Liver (tissue), 9 donors: ENCODE results near the gene KIF15. TPM values are rescaled to one million over a fixed set of nuclear protein-coding genes. Genes with fewer than 3 reads are reported as not detected.

Source experiments
- DNase-seq: peaks from one replicate; pipeline ENCODE4 v3.0.0-alpha.2; 2017; ENCODE audit warnings: low spot score
- H3K27ac ChIP-seq, 2 donors: one replicate each; pipeline ENCODE4 v1.7.0; 2013; ENCODE audit warnings: inconsistent platforms in 2 of 2, low read length in 2 of 2, control low read depth in 1 of 2, low read depth in 1 of 2, mild to moderate bottlenecking in 1 of 2
- H3K27me3 ChIP-seq, 4 donors: one replicate each; pipeline versions ENCODE4 v1.6.1 to v1.7.0; 2013; ENCODE audit warnings: low read length in 3 of 4, inconsistent platforms in 1 of 4, mild to moderate bottlenecking in 1 of 4, moderate library complexity in 1 of 4; ENCODE audit not compliant: control insufficient read depth in 4 of 4, insufficient read depth in 4 of 4
- H3K36me3 ChIP-seq, 4 donors: one replicate each; pipeline versions ENCODE4 v1.6.1 to v1.7.0; 2013; ENCODE audit warnings: low read length in 3 of 4, mild to moderate bottlenecking in 3 of 4, low read depth in 1 of 4, moderate library complexity in 1 of 4; ENCODE audit not compliant: control insufficient read depth in 4 of 4, insufficient read depth in 3 of 4
- H3K4me1 ChIP-seq, 4 donors: one replicate each; pipeline versions ENCODE4 v1.6.1 to v1.7.0; 2013; ENCODE audit warnings: low read length in 3 of 4, mild to moderate bottlenecking in 3 of 4, moderate library complexity in 1 of 4; ENCODE audit not compliant: control insufficient read depth in 4 of 4, insufficient read depth in 4 of 4
- H3K4me3 ChIP-seq, 3 donors: one replicate each; pipeline versions ENCODE4 v1.6.1 to v1.7.0; 2013; ENCODE audit warnings: low read length in 3 of 3, control low read depth in 1 of 3, low read depth in 1 of 3, mild to moderate bottlenecking in 1 of 3
- H3K9ac ChIP-seq, 2 donors: one replicate each; pipeline ENCODE4 v1.7.0; 2013; ENCODE audit warnings: low read length in 2 of 2, mild to moderate bottlenecking in 2 of 2, moderate library complexity in 2 of 2, control low read depth in 1 of 2, low read depth in 1 of 2
- H3K9me3 ChIP-seq, 4 donors: one replicate each; pipeline versions ENCODE4 v1.6.1 to v1.7.0; 2013; ENCODE audit warnings: low read length in 3 of 4; ENCODE audit not compliant: control insufficient read depth in 4 of 4
- ATF3 ChIP-seq: IDR thresholded peaks from 2 replicates; pipeline ENCODE4 v1.6.1; 2016; ENCODE audit warnings: antibody characterized with exemption
- EGR1 ChIP-seq, 2 donors: IDR thresholded peaks; 2 replicates each; pipeline ENCODE4 v1.6.1; 2016 to 2018; ENCODE audit warnings: antibody characterized with exemption in 2 of 2, low read depth in 2 of 2
- FOXA1 ChIP-seq: IDR thresholded peaks from 2 replicates; pipeline ENCODE4 v1.6.1; 2016; ENCODE audit warnings: antibody characterized with exemption
- FOXA2 ChIP-seq: IDR thresholded peaks from 2 replicates; pipeline ENCODE4 v1.6.1; 2016; ENCODE audit warnings: antibody characterized with exemption
- GABPA ChIP-seq, 2 donors: IDR thresholded peaks in 1 of 2; conservative IDR thresholded peaks in 1 of 2; 2 replicates each; pipeline ENCODE4 v1.6.1; 2016; ENCODE audit warnings: antibody characterized with exemption in 2 of 2, mild to moderate bottlenecking in 1 of 2, moderate library complexity in 1 of 2
- HNF4A ChIP-seq, 2 donors: conservative IDR thresholded peaks; 2 replicates each; pipeline ENCODE4 v1.6.1; 2016; ENCODE audit warnings: antibody characterized with exemption in 2 of 2, mild to moderate bottlenecking in 2 of 2
- HNF4G ChIP-seq: IDR thresholded peaks from 2 replicates; pipeline ENCODE4 v1.6.1; 2016; ENCODE audit warnings: antibody characterized with exemption
- JUND ChIP-seq, 2 donors: IDR thresholded peaks; 2 replicates each; pipeline ENCODE4 v1.6.1; 2016; ENCODE audit warnings: antibody characterized with exemption in 2 of 2
- MAX ChIP-seq: IDR thresholded peaks from 2 replicates; pipeline ENCODE4 v1.6.1; 2016; ENCODE audit warnings: antibody characterized with exemption
- NR2F2 ChIP-seq: IDR thresholded peaks from 2 replicates; pipeline ENCODE4 v1.6.1; 2016; ENCODE audit warnings: antibody characterized with exemption
- RAD21 ChIP-seq, 2 donors: IDR thresholded peaks; 2 replicates each; pipeline ENCODE4 v1.6.1; 2016; ENCODE audit warnings: antibody characterized with exemption in 2 of 2, mild to moderate bottlenecking in 2 of 2
- RXRA ChIP-seq, 2 donors: IDR thresholded peaks; 2 replicates each; pipeline ENCODE4 v1.6.1; 2017 to 2018; ENCODE audit warnings: antibody characterized with exemption in 2 of 2, mild to moderate bottlenecking in 1 of 2
- SP1 ChIP-seq: IDR thresholded peaks from 2 replicates; pipeline ENCODE4 v1.6.1; 2018; ENCODE audit warnings: antibody characterized with exemption, mild to moderate bottlenecking
- TAF1 ChIP-seq: conservative IDR thresholded peaks from 2 replicates; pipeline ENCODE4 v1.6.1; 2016; ENCODE audit warnings: antibody characterized with exemption, mild to moderate bottlenecking
- YY1 ChIP-seq: IDR thresholded peaks from 2 replicates; pipeline ENCODE4 v1.6.1; 2016; ENCODE audit warnings: antibody characterized with exemption, mild to moderate bottlenecking
- ZBTB33 ChIP-seq: IDR thresholded peaks from 2 replicates; pipeline ENCODE4 v1.6.1; 2016; ENCODE audit warnings: antibody characterized with exemption
- WGBS: extraction: QIAGEN DNeasy Blood & Tissue Kit; methylation state at CpG from one replicate; pipeline ENCODE4 v1.1.7; 2013; 5-methylcytosine and 5-hydroxymethylcytosine counted together
- polyA plus RNA-seq, 2 donors: library from polyadenylated mRNA; stranded (reverse) in 1 of 2; unstranded in 1 of 2; fragments of 200-250 nt in 1 of 2; fragments of >200 nt in 1 of 2; fragmentation: Nextera tagmentation in 1 of 2; extraction: Ambion mirVana in 1 of 2; gene quantifications; one replicate each; pipeline versions ENCODE4 v1.2.1 to v1.2.3, GENCODE V29; 2013 to 2015
- total RNA-seq, 2 donors: library from RNA; depleted of rRNA; stranded (reverse); fragments of >200 nt; gene quantifications; one replicate each; pipeline ENCODE4 v1.2.3, GENCODE V29; 2014
- TF ChIP-seq, protein P1 (sequence below): fragments of 150-350 bp; IDR thresholded peaks from 2 replicates; pipeline ENCODE4 v1.5.1; 2017; ENCODE audit warnings: improper control_type of control experiment, low read depth, low read length; ENCODE audit not compliant: missing input control
- TF ChIP-seq, protein P2 (sequence below): IDR thresholded peaks from 2 replicates; pipeline ENCODE4 v1.6.1; 2016; ENCODE audit warnings: antibody characterized with exemption, mild to moderate bottlenecking
- donor health status: healthy.
- donor health status: healthy.
- donor health status: healthy.
- donor health status: healthy.
- donor health status: healthy.

KIF15 gene
- total and polyA plus RNA-seq, 4 donors, result under 0.01 to 15.9 (median 0.24) TPM

GRCh38 chr3:44883213-44883955 is 121.8 kb downstream of the KIF15 start:
- H3K4me3 ChIP-seq, result no peak overlapping the region
- H3K9ac ChIP-seq, result no peak overlapping the region
- H3K9me3 ChIP-seq, result no peaks in the 10 kb centered on the region
- no peaks in the 10 kb centered on the region for H3K4me1 ChIP-seq
- 92% methylated on average over 5 of the region's 5 CpGs for WGBS
- TF ChIP-seq NR2F2 (no peak), RXRA (IDR thresholded peaks at IDR 0.05) (no peak), MAX (no peak), ATF3 (no peak), FOXA1 (no peak), EGR1 (IDR thresholded peaks at IDR 0.05; ENCODE audit: low read depth in 2 of 2) (no peak), RAD21 (IDR thresholded peaks at IDR 0.05) (no peak), JUND (IDR thresholded peaks at IDR 0.05) (no peak), TAF1 (no peak), GABPA (IDR thresholded peaks at IDR 0.05 in 1 of 2, conservative IDR thresholded peaks at IDR 0.05 in 1 of 2) (no peak), SP1 (no peak), HNF4G (no peak), YY1 (no peak), FOXA2 (no peak)
- TF ChIP-seq, protein P1, sequence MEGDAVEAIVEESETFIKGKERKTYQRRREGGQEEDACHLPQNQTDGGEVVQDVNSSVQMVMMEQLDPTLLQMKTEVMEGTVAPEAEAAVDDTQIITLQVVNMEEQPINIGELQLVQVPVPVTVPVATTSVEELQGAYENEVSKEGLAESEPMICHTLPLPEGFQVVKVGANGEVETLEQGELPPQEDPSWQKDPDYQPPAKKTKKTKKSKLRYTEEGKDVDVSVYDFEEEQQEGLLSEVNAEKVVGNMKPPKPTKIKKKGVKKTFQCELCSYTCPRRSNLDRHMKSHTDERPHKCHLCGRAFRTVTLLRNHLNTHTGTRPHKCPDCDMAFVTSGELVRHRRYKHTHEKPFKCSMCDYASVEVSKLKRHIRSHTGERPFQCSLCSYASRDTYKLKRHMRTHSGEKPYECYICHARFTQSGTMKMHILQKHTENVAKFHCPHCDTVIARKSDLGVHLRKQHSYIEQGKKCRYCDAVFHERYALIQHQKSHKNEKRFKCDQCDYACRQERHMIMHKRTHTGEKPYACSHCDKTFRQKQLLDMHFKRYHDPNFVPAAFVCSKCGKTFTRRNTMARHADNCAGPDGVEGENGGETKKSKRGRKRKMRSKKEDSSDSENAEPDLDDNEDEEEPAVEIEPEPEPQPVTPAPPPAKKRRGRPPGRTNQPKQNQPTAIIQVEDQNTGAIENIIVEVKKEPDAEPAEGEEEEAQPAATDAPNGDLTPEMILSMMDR, result no peak
- TF ChIP-seq, protein P2, sequence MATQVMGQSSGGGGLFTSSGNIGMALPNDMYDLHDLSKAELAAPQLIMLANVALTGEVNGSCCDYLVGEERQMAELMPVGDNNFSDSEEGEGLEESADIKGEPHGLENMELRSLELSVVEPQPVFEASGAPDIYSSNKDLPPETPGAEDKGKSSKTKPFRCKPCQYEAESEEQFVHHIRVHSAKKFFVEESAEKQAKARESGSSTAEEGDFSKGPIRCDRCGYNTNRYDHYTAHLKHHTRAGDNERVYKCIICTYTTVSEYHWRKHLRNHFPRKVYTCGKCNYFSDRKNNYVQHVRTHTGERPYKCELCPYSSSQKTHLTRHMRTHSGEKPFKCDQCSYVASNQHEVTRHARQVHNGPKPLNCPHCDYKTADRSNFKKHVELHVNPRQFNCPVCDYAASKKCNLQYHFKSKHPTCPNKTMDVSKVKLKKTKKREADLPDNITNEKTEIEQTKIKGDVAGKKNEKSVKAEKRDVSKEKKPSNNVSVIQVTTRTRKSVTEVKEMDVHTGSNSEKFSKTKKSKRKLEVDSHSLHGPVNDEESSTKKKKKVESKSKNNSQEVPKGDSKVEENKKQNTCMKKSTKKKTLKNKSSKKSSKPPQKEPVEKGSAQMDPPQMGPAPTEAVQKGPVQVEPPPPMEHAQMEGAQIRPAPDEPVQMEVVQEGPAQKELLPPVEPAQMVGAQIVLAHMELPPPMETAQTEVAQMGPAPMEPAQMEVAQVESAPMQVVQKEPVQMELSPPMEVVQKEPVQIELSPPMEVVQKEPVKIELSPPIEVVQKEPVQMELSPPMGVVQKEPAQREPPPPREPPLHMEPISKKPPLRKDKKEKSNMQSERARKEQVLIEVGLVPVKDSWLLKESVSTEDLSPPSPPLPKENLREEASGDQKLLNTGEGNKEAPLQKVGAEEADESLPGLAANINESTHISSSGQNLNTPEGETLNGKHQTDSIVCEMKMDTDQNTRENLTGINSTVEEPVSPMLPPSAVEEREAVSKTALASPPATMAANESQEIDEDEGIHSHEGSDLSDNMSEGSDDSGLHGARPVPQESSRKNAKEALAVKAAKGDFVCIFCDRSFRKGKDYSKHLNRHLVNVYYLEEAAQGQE, result no peak
- H3K36me3 ChIP-seq, result no peaks in the 10 kb centered on the region
- H3K27me3 ChIP-seq, result no peaks in the 10 kb centered on the region
- no peak for DNase-seq
- no peak overlapping the region for H3K27ac ChIP-seq

- Histone ChIP-seq H3K36me3 (no peaks in the 10 kb centered on the region), H3K9me3 (no peaks in the 10 kb centered on the region), H3K9ac (no peak overlapping the region), H3K27ac (no peak overlapping the region), H3K4me1 (no peaks in the 10 kb centered on the region), H3K27me3 (no peaks in the 10 kb centered on the region), H3K4me3 (no peak overlapping the region)
- WGBS, result 68% methylated on average over 4 of the region's 4 CpGs
- DNase-seq, result no peak
- no peak for TF ChIP-seq SP1
- no peak for TF ChIP-seq JUND (IDR thresholded peaks at IDR 0.05)
- TF ChIP-seq TAF1, result no peak
- no peak for TF ChIP-seq ZBTB33
- TF ChIP-seq FOXA1, result no peak
- no peak for TF ChIP-seq MAX
- TF ChIP-seq ATF3, result no peak
- TF ChIP-seq HNF4A (conservative IDR thresholded peaks at IDR 0.05), result no peak
- TF ChIP-seq FOXA2, result no peak
Measured at GRCh38 chr3:44883999-44884431, 122.4 kb downstream of the KIF15 start.
